Measurements from ENCODE around the gene ZKSCAN1.

ZKSCAN1 gene

DNA sequence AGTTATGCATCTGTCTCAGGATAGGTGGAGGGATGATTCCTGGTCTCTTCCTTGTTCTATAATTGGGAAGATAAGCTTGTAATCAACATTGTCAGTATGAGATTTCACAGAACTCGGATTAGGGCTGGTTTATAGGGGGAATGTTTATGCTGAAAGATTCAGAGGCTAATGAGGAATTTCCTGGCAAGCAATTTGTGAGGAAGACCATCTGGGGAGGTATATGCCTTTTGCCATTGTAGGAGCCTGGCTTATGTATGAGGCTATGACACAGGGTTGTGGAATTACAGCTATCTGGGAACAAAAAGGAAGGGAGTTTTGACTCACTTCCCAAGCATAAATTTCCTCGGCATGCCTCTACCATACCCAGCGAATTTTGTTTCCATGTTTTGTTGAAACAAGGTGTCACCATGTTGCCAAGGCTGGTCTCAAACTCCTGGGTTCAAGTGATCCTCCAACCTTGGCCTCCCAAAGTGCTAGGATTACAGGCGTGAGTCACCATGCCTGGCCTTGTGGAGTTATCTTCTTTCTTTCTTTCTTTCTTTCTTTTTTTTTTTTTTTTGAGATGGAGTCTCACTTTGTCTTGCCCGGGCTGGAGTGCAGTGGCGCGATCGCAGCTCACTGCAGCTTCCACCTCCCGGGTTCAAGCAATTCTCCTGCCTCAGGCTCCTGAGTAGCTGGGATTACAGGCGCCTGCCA lies 71.8 kb downstream of the ZKSCAN1 start:
- in situ Hi-C loops (cut with HindIII; ENCODE audit: low pct_ligation_motif_present, low sequenced_read_pairs), result loop anchor here (25.0 kb wide), 1 partner anchor 100 kb away; the partner anchor contains the start of gene AZGP1
- peak; percentile 87 for DNase-seq

DNA sequence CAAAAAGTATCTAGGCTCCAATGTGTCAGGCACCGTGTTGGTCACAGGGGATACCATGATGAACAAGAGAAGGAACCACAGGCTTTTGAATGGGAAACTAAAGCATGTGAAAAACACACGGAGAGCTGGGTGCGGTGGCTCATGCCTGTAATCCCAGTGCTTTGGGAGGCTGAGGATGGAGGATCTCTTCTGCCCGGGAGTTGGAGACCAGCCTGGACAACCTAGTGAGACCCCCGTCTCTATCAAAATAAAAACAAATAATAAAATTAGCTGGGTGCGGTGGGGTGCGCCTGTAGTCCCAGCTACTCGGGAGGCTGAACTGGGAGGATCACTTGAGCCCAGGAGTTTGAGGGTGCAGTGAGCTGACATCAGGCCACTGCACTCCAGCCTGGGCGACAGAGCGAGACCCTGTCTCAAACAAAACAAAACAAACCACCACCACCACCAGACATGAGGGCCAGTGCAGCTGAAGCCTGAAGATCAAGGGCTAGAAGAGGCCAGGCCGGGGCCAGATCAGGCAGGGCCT lies 72.8 kb downstream of the ZKSCAN1 start:
- Histone ChIP-seq H3K36me3 (replicated peaks) (peaks cover 29% of the 10 kb centered on the region), H3K4me3 (ENCODE audit: low read depth, low read length) (peak overlapping the region; percentile 87), H3K27ac (peak overlapping the region; percentile 88), H3K27me3 (replicated peaks) (no peaks in the 10 kb centered on the region)
- TF ChIP-seq, protein P1, sequence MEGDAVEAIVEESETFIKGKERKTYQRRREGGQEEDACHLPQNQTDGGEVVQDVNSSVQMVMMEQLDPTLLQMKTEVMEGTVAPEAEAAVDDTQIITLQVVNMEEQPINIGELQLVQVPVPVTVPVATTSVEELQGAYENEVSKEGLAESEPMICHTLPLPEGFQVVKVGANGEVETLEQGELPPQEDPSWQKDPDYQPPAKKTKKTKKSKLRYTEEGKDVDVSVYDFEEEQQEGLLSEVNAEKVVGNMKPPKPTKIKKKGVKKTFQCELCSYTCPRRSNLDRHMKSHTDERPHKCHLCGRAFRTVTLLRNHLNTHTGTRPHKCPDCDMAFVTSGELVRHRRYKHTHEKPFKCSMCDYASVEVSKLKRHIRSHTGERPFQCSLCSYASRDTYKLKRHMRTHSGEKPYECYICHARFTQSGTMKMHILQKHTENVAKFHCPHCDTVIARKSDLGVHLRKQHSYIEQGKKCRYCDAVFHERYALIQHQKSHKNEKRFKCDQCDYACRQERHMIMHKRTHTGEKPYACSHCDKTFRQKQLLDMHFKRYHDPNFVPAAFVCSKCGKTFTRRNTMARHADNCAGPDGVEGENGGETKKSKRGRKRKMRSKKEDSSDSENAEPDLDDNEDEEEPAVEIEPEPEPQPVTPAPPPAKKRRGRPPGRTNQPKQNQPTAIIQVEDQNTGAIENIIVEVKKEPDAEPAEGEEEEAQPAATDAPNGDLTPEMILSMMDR (IDR thresholded peaks at IDR 0.05; ENCODE audit: low read depth, low read length, missing control alignments), result no peak
- DNase-seq, result no peak
- in situ Hi-C loops (cut with HindIII; ENCODE audit: low pct_ligation_motif_present, low sequenced_read_pairs), result loop anchor here (25.0 kb wide), 1 partner anchor 101 kb away; the partner anchor contains the start of gene AZGP1

More for the DNA sequence above, 71.8 kb downstream of the ZKSCAN1 start:
- TF ChIP-seq, protein P1 (IDR thresholded peaks at IDR 0.05; ENCODE audit: low read depth, low read length, missing control alignments), result no peak
- Histone ChIP-seq H3K27ac (peak overlapping the region; percentile 81), H3K36me3 (replicated peaks) (peaks cover 19% of the 10 kb centered on the region), H3K27me3 (replicated peaks) (no peaks in the 10 kb centered on the region), H3K4me3 (ENCODE audit: low read depth, low read length) (no peak overlapping the region)

DNA sequence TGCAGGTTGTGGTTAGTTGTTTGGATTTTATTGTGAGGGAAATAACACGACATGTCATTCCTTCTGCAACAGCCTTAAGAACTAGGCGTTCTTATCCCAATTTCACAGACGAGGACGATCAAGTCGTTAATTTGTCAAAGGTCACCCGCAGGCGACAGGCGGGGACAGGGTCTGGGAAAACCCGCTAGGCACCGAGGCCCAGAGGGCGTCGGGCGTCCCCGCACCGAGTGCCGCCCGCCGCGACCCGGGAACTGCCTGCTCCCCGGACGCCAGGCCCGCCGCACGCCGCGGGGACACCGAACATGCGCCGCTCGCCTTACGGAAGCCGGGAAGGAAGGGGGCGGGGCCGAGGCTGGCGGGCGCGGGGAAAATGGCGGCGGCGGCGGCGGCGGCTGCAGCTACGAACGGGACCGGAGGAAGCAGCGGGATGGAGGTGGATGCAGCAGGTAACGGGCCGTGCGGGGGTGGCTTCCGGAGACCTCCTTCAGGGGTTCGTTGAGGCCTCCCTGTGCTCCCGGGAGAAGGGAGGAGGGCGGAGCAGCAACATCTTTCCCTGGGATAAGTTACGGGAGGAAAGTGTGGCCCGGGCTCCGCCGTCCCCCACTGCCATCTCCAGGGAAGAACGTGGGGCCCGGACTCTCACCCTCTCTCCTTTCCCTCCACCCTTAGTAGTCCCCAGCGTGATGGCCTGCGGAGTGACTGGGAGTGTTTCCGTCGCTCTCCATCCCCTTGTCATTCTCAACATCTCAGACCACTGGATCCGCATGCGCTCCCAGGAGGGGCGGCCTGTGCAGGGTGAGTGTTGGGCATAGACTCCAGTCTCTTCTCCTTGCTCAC lies 73.4 kb downstream of the ZKSCAN1 start, which contains the start of gene COPS6:
Gene COPS6, plus strand, starts transcription at position 349 of the 837 bp plus-strand sequence. Its CDS starts 22 bp downstream, at position 371.
- in situ Hi-C loops (cut with HindIII; ENCODE audit: low pct_ligation_motif_present, low sequenced_read_pairs), result loop anchor here (25.0 kb wide), 1 partner anchor 102 kb away; the partner anchor contains the start of gene AZGP1
- peaks cover 35% of the 10 kb centered on the region for H3K36me3 ChIP-seq (replicated peaks)
- DNase-seq, result peak; percentile 51

DNA sequence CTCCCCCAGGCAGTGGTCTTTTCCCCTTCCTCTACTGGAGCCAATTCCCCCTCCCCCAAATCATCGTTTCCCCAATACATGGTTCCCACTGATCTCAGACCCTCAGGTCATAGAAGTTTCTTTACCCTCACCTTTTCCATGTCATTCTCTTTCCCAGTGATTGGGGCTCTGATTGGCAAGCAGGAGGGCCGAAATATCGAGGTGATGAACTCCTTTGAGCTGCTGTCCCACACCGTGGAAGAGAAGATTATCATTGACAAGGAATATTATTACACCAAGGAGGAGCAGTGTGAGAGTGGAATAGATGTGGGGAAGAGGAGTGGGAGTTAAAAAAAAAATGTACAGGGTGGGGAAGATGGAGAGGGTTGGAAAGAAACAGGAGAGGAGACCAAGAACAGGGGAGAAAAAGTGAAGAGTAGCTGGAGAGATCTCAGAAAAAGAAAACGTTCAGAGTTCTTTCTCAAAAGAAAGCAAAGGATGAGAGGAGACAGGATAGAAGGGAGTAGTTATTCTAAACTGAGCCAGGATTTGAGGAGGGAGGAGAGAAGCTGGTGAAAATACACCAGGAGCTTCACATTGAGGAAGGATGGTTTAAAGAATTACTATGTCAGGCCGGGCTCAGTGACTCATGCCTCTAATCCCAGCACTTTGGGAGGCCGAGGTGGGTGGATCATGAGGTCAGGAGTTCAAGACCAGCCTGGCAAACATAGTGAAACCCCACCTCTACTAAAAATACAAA lies 74.2 kb downstream of the ZKSCAN1 start:
- DNase-seq, result peak; percentile 41
- Histone ChIP-seq H3K27ac (peak overlapping the region; percentile 88), H3K4me3 (ENCODE audit: low read depth, low read length) (peak overlapping the region; percentile 87), H3K36me3 (replicated peaks) (peaks cover 43% of the 10 kb centered on the region), H3K27me3 (replicated peaks) (no peaks in the 10 kb centered on the region)
- in situ Hi-C loops (cut with HindIII; ENCODE audit: low pct_ligation_motif_present, low sequenced_read_pairs), result loop anchor here (25.0 kb wide), 1 partner anchor 102 kb away; the partner anchor contains the start of gene AZGP1
- TF ChIP-seq, protein P1 (IDR thresholded peaks at IDR 0.05; ENCODE audit: low read depth, low read length, missing control alignments), result no peak

More for the DNA sequence above, 73.4 kb downstream of the ZKSCAN1 start, which contains the start of gene COPS6:
- TF ChIP-seq, protein P1 (IDR thresholded peaks at IDR 0.05; ENCODE audit: low read depth, low read length, missing control alignments), result no peak
- H3K4me3 ChIP-seq (ENCODE audit: low read depth, low read length), result peak within 1 kb of the TSS; percentile 87
- H3K27me3 ChIP-seq (replicated peaks), result no peaks in the 10 kb centered on the region
- peak within 1 kb of the TSS; percentile 88 for H3K27ac ChIP-seq
